Pancreas (tissue), 10 donors: Measurements from ENCODE around the gene CNTNAP1. TPM values are rescaled to one million over a fixed set of nuclear protein-coding genes. Genes with fewer than 3 reads are reported as not detected.
"Not testable (repeated sequence)": the region's sequence is repeated elsewhere in the genome, so short reads cannot be mapped to it uniquely, and the experiment has no call there.

Experiments used
- ATAC-seq, 4 donors: fragments of 200-7000 bp; cut with Tn5 transposase; one replicate each; pipeline versions ENCODE4 v1.8.0 to v1.9.1; 2020; ENCODE audit warnings: mild to moderate bottlenecking in 4 of 4, moderate library complexity in 4 of 4
- DNase-seq, 6 donors: peaks; one replicate each; pipeline ENCODE4 v3.0.0-alpha.2; 2020
- FAIRE-seq: peaks from 2 replicates; lab custom pipeline; 2012; peaks lifted over from hg19 to GRCh38; lab: Jason Lieb, UNC
- H3K27ac ChIP-seq, 4 donors: fragments of 200-600 bp; sonication (generic); 1 replicate in 3 of 4; 2 replicates in 1 of 4; pipeline versions ENCODE4 v1.5.0 to v1.8.0; 2020
- H3K27me3 ChIP-seq, 4 donors: fragments of 200-600 bp; one replicate each; pipeline ENCODE4 v1.8.0; 2021
- H3K36me3 ChIP-seq, 3 donors: fragments of 200-600 bp; sonication (generic) in 1 of 3; one replicate each; pipeline versions ENCODE4 v1.5.0 to v1.8.0; 2020 to 2021
- H3K4me1 ChIP-seq, 3 donors: fragments of 200-600 bp; one replicate each; pipeline ENCODE4 v1.8.0; 2021
- H3K4me3 ChIP-seq, 4 donors: fragments of 200-600 bp; sonication (generic) in 2 of 4; one replicate each; pipeline versions ENCODE4 v1.5.0 to v1.8.0; 2020 to 2021
- H3K9me3 ChIP-seq, 4 donors: fragments of 200-600 bp; one replicate each; pipeline ENCODE4 v1.8.0; 2021
- WGBS, 2 donors: extraction: QIAGEN DNeasy Blood & Tissue Kit; methylation state at CpG; one replicate each; pipeline ENCODE4 v1.1.7; 2013; 5-methylcytosine and 5-hydroxymethylcytosine counted together
- intact Hi-C, 3 donors: fragments of 100-400 bp; cut with DNase I; formaldehyde crosslinking; loops; one replicate each; pipeline versions ENCODE4 v1.11.1 to v1.14.2; 2022
- polyA plus RNA-seq, 2 donors: library from polyadenylated mRNA; stranded (reverse); fragments of 200-250 nt; gene quantifications; one replicate each; pipeline ENCODE4 v1.2.3, GENCODE V29; 2013
- total RNA-seq, 6 donors: library from RNA; stranded (reverse); fragmentation: NEBNext Ultra II Directional in 4 of 6; extraction: Animal tissue kit (Norgen Biotek cat#: 25700) in 4 of 6; gene quantifications; one replicate each; pipeline versions ENCODE4 v1.2.1 to v1.2.4, GENCODE V29; 2021 to 2023
- TF ChIP-seq, protein P1 (sequence below), 4 donors: fragments of 200-600 bp; sonication (generic) in 3 of 4; IDR thresholded peaks; one replicate each; pipeline versions ENCODE4 v1.5.0 to v1.8.0; 2021; ENCODE audit warnings: antibody characterized with exemption in 4 of 4
- donor health status: healthy with polysubstance abuse.
- donor health status: DM: no; HTN: no; CAD: no; lungs with moderate emphysema.
- donor health status: DM: no; HTN: no; CAD: no.
- donor health status: control.
- donor health status: control.
- donor health status: Bipolar disorder and iron deficiency.
- donor health status: DM: yes; HTN: yes; CAD: no.
- donor health status: DM: no; HTN: no; CAD: no.
- donor health status: DM: no; HTN: no; CAD: no.
- donor health status: DM: yes; HTN: yes; CAD: no.

The CNTNAP1 gene
- total and polyA plus RNA-seq, 8 donors, result 3.1 to 20.0 (median 6.8) TPM

DNA sequence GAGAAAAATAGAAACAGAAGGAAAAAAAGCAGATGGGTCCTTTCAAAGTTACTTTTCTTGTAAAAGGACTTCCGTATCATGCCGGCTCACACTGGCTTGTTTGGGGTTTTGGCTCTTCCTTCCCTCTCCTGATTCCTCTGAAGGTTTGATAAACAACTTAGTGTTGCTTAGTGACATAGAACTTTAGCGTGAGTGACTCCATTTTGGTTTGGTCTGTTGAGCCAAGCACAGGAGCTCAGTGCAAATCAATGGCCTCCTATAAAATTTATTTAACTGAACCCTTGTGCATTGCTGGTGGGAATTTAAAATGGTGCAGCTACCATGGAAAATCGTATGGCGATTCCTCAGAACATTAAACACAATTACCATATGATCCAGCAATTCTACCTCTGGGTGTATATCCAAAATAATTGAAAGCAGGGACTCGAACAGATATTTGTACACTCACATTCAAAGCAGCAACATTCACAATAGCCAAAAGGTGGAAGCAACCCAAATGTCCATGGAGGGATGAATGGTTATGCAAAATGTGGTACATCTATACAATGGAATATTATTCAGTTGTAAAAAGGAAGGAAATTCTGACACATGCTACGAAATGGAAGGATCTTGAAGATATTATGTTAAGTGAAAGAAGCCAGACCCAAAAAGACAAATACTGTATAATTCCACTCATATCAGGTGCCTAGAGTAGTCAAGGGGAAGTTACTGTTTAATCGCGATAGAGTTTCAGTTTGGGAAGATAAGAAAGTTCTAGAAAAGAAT lies 24.3 kb upstream of the CNTNAP1 start:
- no peak for ATAC-seq
- WGBS, 2 donors, result 84 to 89% methylated on average over 9 of the region's 9 CpGs
- Histone ChIP-seq H3K27me3 (no peaks in the 10 kb centered on the region), H3K27ac (no peak overlapping the region), H3K36me3 (no peaks in the 10 kb centered on the region), H3K4me1 (peaks cover 0 to 14% (median 5%) of the 10 kb centered on the region in 3 donors), H3K9me3 (no peaks in the 10 kb centered on the region), H3K4me3 (no peak overlapping the region)
- no peak for FAIRE-seq
- intact Hi-C loops, result no loop called here
- no peak for DNase-seq
- TF ChIP-seq, protein P1, sequence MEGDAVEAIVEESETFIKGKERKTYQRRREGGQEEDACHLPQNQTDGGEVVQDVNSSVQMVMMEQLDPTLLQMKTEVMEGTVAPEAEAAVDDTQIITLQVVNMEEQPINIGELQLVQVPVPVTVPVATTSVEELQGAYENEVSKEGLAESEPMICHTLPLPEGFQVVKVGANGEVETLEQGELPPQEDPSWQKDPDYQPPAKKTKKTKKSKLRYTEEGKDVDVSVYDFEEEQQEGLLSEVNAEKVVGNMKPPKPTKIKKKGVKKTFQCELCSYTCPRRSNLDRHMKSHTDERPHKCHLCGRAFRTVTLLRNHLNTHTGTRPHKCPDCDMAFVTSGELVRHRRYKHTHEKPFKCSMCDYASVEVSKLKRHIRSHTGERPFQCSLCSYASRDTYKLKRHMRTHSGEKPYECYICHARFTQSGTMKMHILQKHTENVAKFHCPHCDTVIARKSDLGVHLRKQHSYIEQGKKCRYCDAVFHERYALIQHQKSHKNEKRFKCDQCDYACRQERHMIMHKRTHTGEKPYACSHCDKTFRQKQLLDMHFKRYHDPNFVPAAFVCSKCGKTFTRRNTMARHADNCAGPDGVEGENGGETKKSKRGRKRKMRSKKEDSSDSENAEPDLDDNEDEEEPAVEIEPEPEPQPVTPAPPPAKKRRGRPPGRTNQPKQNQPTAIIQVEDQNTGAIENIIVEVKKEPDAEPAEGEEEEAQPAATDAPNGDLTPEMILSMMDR (IDR thresholded peaks at IDR 0.05), result no peak

DNA sequence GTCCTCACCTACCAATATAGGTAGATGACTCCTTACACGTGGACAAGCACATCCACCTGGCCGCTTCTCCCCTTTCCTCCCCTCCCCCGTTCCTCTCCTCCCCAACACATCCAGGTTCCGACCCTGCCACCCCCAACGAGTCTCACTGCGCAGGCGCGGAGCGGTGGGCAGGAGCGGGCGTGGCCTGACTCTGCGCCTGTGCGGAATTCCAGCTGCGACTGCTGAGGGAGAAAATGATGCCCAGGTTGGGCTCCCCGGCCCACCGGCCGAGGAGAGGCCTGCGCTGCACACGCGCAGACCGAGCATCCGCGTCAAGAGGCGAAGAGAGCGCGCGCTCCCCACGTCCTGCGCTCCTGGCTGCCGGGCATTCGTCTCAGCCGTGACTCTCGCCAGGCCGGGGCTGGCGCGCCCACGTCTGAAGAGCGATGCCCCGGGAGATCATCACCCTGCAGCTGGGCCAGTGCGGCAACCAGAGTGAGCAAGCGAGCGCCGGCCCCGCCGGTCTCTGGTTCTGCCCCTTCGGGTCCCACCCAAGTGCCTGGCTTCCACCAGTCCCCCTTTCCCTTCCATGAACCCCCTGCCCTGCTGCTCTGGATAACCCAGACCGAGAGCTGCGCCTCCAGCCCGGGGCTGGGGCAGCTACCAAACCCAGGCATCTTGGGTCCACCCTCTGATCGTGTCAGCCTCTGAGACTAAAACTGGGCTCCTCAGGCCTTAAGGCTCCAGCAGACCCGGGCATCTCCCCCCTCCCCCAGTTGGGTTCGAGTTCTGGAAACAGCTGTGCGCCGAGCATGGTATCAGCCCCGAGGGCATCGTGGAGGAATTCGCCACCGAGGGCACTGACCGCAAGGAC lies 23.0 kb upstream of the CNTNAP1 start, which contains the start of gene TUBG2:
TUBG2 (plus strand) TSS at position 206 of the 853 bp plus-strand sequence; CDS start at position 426, 220 bp downstream.
- Histone ChIP-seq H3K9me3 (no peaks in the 10 kb centered on the region), H3K4me1 (peaks cover 0 to 11% (median 0%) of the 10 kb centered on the region in 3 donors), H3K27ac (peak within 1 kb of the TSS; percentile 54 to 79 (median 71)), H3K4me3 (peak within 1 kb of the TSS; percentile 39 to 81 (median 74)), H3K27me3 (no peaks in the 10 kb centered on the region), H3K36me3 (no peaks in the 10 kb centered on the region)
- no peak for FAIRE-seq
- TF ChIP-seq, protein P1 (IDR thresholded peaks at IDR 0.05), result no peak
- WGBS, 2 donors, result 1% methylated on average over 51 to 57 of the region's 59 CpGs
- ATAC-seq, result peak; percentile 89 to 95 (median 94)
- DNase-seq, result peak; percentile 88 to 96 (median 92)
- intact Hi-C loops, result no loop called here

DNA sequence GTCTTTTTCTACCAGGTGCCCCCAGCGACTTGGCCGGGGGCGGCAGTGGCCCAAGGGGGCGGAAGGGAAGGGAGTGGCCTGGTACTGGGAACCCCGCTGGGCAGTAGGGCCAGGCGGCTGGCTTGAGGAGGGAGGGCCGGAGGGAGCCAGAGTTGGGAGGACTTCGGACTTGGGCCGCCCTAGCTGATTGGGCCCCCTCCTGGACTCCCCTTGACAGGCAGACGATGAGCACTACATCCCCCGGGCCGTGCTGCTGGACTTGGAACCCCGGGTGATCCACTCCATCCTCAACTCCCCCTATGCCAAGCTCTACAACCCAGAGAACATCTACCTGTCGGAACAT lies 22.4 kb upstream of the CNTNAP1 start:
- H3K9me3 ChIP-seq, H3K27me3 ChIP-seq, FAIRE-seq, intact Hi-C loops, H3K36me3 ChIP-seq, DNase-seq: not testable (repeated sequence)
- peak; percentile 27 to 46 (median 38) for ATAC-seq
- Histone ChIP-seq H3K4me1 (peaks cover 0 to 11% (median 0%) of the 10 kb centered on the region in 3 donors), H3K27ac (peak overlapping the region in 1 of 4 donors; percentile 79), H3K4me3 (peak overlapping the region in 3 of 4 donors; percentile 69 to 81 (median 78))
- WGBS, 2 donors, result 92 to 100% methylated on average over 1 of the region's 14 CpGs

DNA sequence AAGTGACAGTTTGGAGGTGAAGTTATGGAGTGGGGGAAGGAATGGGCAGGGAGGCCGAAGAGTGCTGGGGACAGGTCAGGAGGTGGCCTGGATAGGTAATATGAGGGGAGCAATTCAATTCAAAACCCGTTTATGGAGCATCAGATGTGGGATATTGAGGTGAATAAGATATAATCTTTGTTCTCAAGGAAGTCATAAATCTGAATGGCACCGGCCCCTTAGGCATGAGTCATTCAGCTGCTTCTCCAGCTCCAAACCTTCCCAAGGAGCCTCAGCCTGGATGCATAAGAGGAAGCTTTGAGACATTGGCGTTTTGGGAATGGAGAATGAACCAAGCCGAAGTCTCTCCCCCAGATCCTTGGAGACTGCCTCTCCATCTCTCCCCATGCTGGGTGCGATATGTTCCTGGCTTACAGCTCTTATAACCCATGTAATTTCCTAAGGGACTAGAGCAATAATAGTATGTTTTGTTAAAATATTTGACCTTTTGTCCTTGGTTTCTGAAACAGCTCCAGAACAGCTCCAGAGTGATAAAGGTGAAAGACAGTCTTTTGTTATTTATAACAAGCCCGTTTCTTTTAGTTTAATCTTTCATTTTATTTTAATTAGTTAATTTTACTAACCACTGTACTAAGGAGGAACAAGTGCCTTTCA lies 21.5 kb upstream of the CNTNAP1 start:
- TF ChIP-seq, protein P1 (IDR thresholded peaks at IDR 0.05), result no peak
- H3K4me1 ChIP-seq, result peaks cover 0 to 11% (median 0%) of the 10 kb centered on the region in 3 donors
- H3K27ac ChIP-seq, result no peak overlapping the region
- H3K36me3 ChIP-seq, result peaks cover 0 to 6% (median 0%) of the 10 kb centered on the region in 3 donors
- no peaks in the 10 kb centered on the region for H3K9me3 ChIP-seq
- intact Hi-C loops, result no loop called here
- 71 to 80% methylated on average over 7 of the region's 7 CpGs for WGBS, 2 donors
- DNase-seq, result peak in 1 of 6 donors; percentile 31
- no peak for ATAC-seq
- peak overlapping the region in 2 of 4 donors; percentile 17 to 69 for H3K4me3 ChIP-seq
- H3K27me3 ChIP-seq, result no peaks in the 10 kb centered on the region
- FAIRE-seq, result no peak

DNA sequence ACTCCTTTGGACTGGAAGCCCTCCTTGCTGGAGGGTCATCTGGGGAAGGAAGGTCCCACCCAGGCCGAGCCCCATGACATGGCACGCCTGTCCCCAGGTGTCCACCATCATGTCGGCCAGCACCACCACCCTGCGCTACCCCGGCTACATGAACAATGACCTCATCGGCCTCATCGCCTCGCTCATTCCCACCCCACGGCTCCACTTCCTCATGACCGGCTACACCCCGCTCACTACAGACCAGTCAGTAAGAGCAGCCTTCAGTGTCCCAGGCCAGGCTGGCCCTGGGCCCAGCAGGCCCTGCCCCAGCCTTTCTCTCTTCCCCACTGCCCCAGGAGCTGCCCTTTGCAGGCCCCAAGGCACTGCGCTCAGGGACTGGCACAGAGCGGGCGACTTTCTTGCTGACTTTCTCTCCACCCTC lies 16.7 kb upstream of the CNTNAP1 start:
- TF ChIP-seq, protein P1 (IDR thresholded peaks at IDR 0.05), result no peak
- no peak for ATAC-seq
- H3K4me1 ChIP-seq, result peaks cover 11 to 26% (median 19%) of the 10 kb centered on the region in 3 donors
- peak in 3 of 6 donors; percentile 39 to 72 (median 50) for DNase-seq
- 85 to 88% methylated on average over 14 of the region's 14 CpGs for WGBS, 2 donors
- H3K27me3 ChIP-seq, result no peaks in the 10 kb centered on the region
- no peak overlapping the region for H3K4me3 ChIP-seq
- no peak overlapping the region for H3K27ac ChIP-seq
- H3K36me3 ChIP-seq, result peaks cover 0 to 36% (median 18%) of the 10 kb centered on the region in 3 donors
- no peaks in the 10 kb centered on the region for H3K9me3 ChIP-seq
- no peak for FAIRE-seq
- intact Hi-C loops, result no loop called here

DNA sequence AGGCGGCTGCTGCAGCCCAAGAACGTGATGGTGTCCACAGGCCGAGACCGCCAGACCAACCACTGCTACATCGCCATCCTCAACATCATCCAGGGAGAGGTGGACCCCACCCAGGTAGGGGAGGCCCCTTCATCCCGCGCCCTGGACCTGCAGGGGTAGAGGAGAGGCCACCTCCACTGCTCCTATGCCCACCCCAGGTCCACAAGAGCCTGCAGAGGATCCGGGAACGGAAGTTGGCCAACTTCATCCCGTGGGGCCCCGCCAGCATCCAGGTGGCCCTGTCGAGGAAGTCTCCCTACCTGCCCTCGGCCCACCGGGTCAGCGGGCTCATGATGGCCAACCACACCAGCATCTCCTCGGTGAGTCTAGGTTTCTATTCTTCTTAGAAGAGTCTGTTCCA lies 16.2 kb upstream of the CNTNAP1 start:
- peak in 2 of 6 donors; percentile 52 to 68 for DNase-seq
- ATAC-seq, intact Hi-C loops, H3K4me3 ChIP-seq, FAIRE-seq, H3K9me3 ChIP-seq, H3K27ac ChIP-seq, H3K27me3 ChIP-seq: not testable (repeated sequence)
- Histone ChIP-seq H3K36me3 (peaks cover 0 to 41% (median 23%) of the 10 kb centered on the region in 3 donors), H3K4me1 (peaks cover 11 to 20% (median 19%) of the 10 kb centered on the region in 3 donors)
- WGBS, 2 donors, result 87 to 88% methylated on average over 12 to 15 of the region's 16 CpGs
